Measurements from ENCODE around the gene ASB1. TPM values are rescaled to one million over a fixed set of nuclear protein-coding genes. Genes with fewer than 3 reads are reported as not detected.

Gene ASB1
- total RNA-seq, 3 donors from 2014 or later: 11.2 to 18.7 (median 18.4) TPM

DNA sequence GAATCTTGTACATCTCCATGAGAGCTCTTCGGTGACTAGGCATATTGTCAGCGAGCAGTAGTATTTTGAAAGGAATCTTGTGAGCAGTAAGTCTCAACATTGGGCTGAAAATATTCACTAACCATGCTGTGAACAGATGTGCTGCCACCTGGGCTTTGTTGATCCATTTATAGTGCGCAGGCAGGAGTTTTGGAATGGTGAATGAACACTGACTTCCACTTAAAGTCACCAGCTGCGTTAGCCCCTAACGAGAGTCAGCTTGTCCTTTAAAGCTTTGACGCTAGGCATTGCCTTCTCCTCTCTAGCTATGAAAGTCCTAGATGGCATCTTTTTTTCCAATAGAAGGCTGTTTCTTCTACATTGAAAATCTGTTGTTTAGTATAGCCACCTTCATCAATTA, 4.1 kb downstream of the ASB1 start:
- Histone ChIP-seq H3K9me3 (peaks cover 0 to 8% of the 10 kb centered on the region in 2 donors), H3K27me3 (no peaks in the 10 kb centered on the region), H3K27ac (no peak overlapping the region), H3K36me3 (no peaks in the 10 kb centered on the region), H3K4me3 (no peak overlapping the region), H3K4me1 (no peaks in the 10 kb centered on the region)
- DNase-seq (ENCODE audit: low spot score in 2 of 2): no peak
- TF ChIP-seq POLR2AphosphoS5 (IDR thresholded peaks at IDR 0.05): no peak
- TF ChIP-seq CTCF (IDR thresholded peaks at IDR 0.05): no peak
- intact Hi-C loops (cut with DNase I; ENCODE audit: low total_unique reads): no loop called here

GRCh38 chr2:238431456-238431855, 4.7 kb downstream of the ASB1 start:
- Histone ChIP-seq H3K27ac (no peak overlapping the region), H3K36me3 (no peaks in the 10 kb centered on the region), H3K9me3 (peaks cover 0 to 8% of the 10 kb centered on the region in 2 donors), H3K4me1 (no peaks in the 10 kb centered on the region), H3K4me3 (no peak overlapping the region), H3K27me3 (no peaks in the 10 kb centered on the region)
- DNase-seq (ENCODE audit: low spot score in 2 of 2): no peak
- TF ChIP-seq POLR2AphosphoS5 (IDR thresholded peaks at IDR 0.05) (no peak), CTCF (IDR thresholded peaks at IDR 0.05) (no peak), POLR2A (IDR thresholded peaks at IDR 0.05) (no peak)
- intact Hi-C loops (cut with DNase I; ENCODE audit: low total_unique reads): no loop called here

GRCh38 chr2:238433300-238433915, 6.7 kb downstream of the ASB1 start:
- no peak overlapping the region for H3K27ac ChIP-seq
- H3K36me3 ChIP-seq: no peaks in the 10 kb centered on the region
- intact Hi-C loops (cut with DNase I; ENCODE audit: low total_unique reads): no loop called here
- no peak overlapping the region for H3K4me3 ChIP-seq
- no peaks in the 10 kb centered on the region for H3K27me3 ChIP-seq
- TF ChIP-seq CTCF (IDR thresholded peaks at IDR 0.05): no peak
- no peak for TF ChIP-seq POLR2A (IDR thresholded peaks at IDR 0.05)
- TF ChIP-seq POLR2AphosphoS5 (IDR thresholded peaks at IDR 0.05): no peak
- peaks cover 0 to 8% of the 10 kb centered on the region in 2 donors for H3K9me3 ChIP-seq
- no peaks in the 10 kb centered on the region for H3K4me1 ChIP-seq
- no peak for DNase-seq (ENCODE audit: low spot score in 2 of 2)

DNA sequence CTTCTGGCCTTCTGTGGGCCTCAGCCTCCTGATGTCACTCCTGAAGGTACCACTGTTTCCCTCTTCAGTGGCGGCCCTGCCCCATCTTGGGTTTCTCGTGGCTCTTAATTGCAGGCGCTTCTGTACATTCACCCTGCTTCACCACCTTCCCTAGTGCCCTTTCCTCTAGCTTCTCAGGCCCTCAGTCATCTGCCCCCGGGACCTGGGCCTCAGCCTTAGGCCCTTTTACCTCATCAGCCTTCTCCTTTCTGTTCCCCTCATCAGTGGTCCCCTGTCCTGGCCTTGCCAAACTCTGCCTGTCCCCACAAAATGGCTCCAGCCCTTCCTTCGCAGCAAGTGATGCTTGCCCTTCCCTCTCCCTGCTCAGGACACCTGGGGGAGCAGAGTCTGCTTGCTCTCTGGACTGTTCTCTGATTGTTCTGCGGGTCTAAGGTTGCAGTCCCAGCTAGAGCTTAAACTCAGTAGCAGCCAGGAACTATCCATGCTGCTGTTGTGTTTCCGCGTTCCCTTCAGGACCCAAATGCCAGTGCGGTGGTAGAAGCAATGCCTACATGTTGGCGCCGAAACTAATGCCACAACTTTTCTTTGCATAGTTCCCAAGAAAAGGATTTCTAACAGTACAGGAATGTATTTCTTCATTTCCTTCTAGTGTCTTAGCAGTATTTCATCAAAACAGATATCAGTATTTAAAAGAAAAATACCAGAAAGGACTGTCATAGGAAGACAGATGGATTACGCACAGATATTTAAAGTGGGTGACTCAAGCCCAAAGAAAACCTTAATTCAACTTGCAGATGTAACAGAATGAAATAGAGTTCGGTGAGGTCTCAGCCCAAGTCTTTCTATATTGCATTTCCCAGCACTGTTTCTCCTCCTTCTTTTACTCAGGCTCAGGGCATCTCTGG, 7.5 kb downstream of the ASB1 start:
- intact Hi-C loops (cut with DNase I; ENCODE audit: low total_unique reads): no loop called here
- no peaks in the 10 kb centered on the region for H3K36me3 ChIP-seq
- no peak for DNase-seq (ENCODE audit: low spot score in 2 of 2)

More for the DNA sequence above, 7.5 kb downstream of the ASB1 start:
- no peaks in the 10 kb centered on the region for H3K27me3 ChIP-seq
- peaks cover 0 to 4% of the 10 kb centered on the region in 2 donors for H3K4me1 ChIP-seq
- no peak overlapping the region for H3K27ac ChIP-seq
- no peak overlapping the region for H3K4me3 ChIP-seq
- peaks cover 0 to 8% of the 10 kb centered on the region in 2 donors for H3K9me3 ChIP-seq
- TF ChIP-seq POLR2AphosphoS5 (IDR thresholded peaks at IDR 0.05): no peak
- no peak for TF ChIP-seq CTCF (IDR thresholded peaks at IDR 0.05)
- no peak for TF ChIP-seq POLR2A (IDR thresholded peaks at IDR 0.05)
